Left ventricle myocardium inferior (tissue), 1 donor: ENCODE results near the gene DRC7. TPM values are rescaled to one million over a fixed set of nuclear protein-coding genes. Genes with fewer than 3 reads are reported as not detected.
"Not testable (repeated sequence)": the region's sequence is repeated elsewhere in the genome, so short reads cannot be mapped to it uniquely, and the experiment has no call there.

Experiments used
- DNase-seq: peaks from one replicate; pipeline ENCODE4 v3.0.0-alpha.2; 2020
- H3K27ac ChIP-seq: fragments of 200-600 bp; replicated peaks from 2 replicates; pipeline ENCODE4 v1.8.0; 2021
- H3K27me3 ChIP-seq: fragments of 200-600 bp; 2 replicates; pipeline ENCODE4 v1.8.0; 2021; ENCODE audit warnings: low read depth
- H3K36me3 ChIP-seq: fragments of 200-600 bp; 2 replicates; pipeline ENCODE4 v1.8.0; 2021
- H3K4me1 ChIP-seq: fragments of 200-600 bp; 2 replicates; pipeline ENCODE4 v1.8.0; 2021
- H3K4me3 ChIP-seq: fragments of 200-600 bp; 2 replicates; pipeline ENCODE4 v1.8.0; 2021; ENCODE audit warnings: mild to moderate bottlenecking, moderate library complexity
- H3K9me3 ChIP-seq: fragments of 200-600 bp; replicated peaks from 2 replicates; pipeline ENCODE4 v1.8.0; 2021
- CTCF ChIP-seq: fragments of 200-600 bp; IDR thresholded peaks from 2 replicates; pipeline ENCODE4 v1.8.0; 2021; ENCODE audit warnings: antibody characterized with exemption, mild to moderate bottlenecking, borderline replicate concordance
- intact Hi-C: fragments of 100-400 bp; cut with micrococcal nuclease; formaldehyde crosslinking; loops from one replicate; pipeline ENCODE4 v1.11.0; 2022
- microRNA-seq: library from miRNA; unstranded; fragments of <30 nt; microRNA quantifications from one replicate; pipeline ENCODE4 v1.2.0, GENCODE V29; 2020
- total RNA-seq: library from RNA; stranded (reverse); fragmentation: NEBNext Ultra II Directional; extraction: Animal tissue kit (Norgen Biotek cat#: 25700); gene quantifications from one replicate; pipeline ENCODE4 v1.2.1, GENCODE V29; 2021
- donor health status: DM: no; HTN: yes; CAD: no; lungs with severe emphysema.

Gene DRC7
- total RNA-seq, 1 donor from 2014 or later: not detected

- intact Hi-C loops: no loop called here
- Histone ChIP-seq H3K4me3 (no peak overlapping the region), H3K36me3 (peaks cover 63% of the 10 kb centered on the region), H3K4me1 (peaks cover 9% of the 10 kb centered on the region), H3K27ac (no peak overlapping the region), H3K27me3 (no peaks in the 10 kb centered on the region), H3K9me3 (no peaks in the 10 kb centered on the region)
- no peak for DNase-seq
- no peak for TF ChIP-seq CTCF
These were observed 80.2 kb downstream of the DRC7 start for GRCh38 chr16:57774705-57775285.

- Histone ChIP-seq H3K4me1 (peaks cover 9% of the 10 kb centered on the region), H3K4me3 (no peak overlapping the region), H3K36me3 (peaks cover 54% of the 10 kb centered on the region), H3K27me3 (no peaks in the 10 kb centered on the region), H3K27ac (no peak overlapping the region), H3K9me3 (no peaks in the 10 kb centered on the region)
- no peak for TF ChIP-seq CTCF
- DNase-seq: no peak
- intact Hi-C loops: no loop called here
These were observed 81.3 kb downstream of the DRC7 start for GRCh38 chr16:57775661-57776469.

- H3K4me3 ChIP-seq: no peak overlapping the region
- no peak for DNase-seq
- H3K4me1 ChIP-seq: peaks cover 8% of the 10 kb centered on the region
- peaks cover 53% of the 10 kb centered on the region for H3K36me3 ChIP-seq
- intact Hi-C loops: no loop called here
- no peak for TF ChIP-seq CTCF
- H3K9me3 ChIP-seq: no peaks in the 10 kb centered on the region
- no peaks in the 10 kb centered on the region for H3K27me3 ChIP-seq
- no peak overlapping the region for H3K27ac ChIP-seq
These were observed 84.1 kb downstream of the DRC7 start for GRCh38 chr16:57778658-57779057.

- H3K9me3 ChIP-seq, H3K27me3 ChIP-seq, H3K4me3 ChIP-seq, DNase-seq, intact Hi-C loops, H3K4me1 ChIP-seq, H3K27ac ChIP-seq: not testable (repeated sequence)
- peaks cover 65% of the 10 kb centered on the region for H3K36me3 ChIP-seq
These were observed 85.2 kb downstream of the DRC7 start for GRCh38 chr16:57779836-57780235.

- Histone ChIP-seq H3K4me3 (no peak overlapping the region), H3K9me3 (no peaks in the 10 kb centered on the region), H3K27ac (no peak overlapping the region), H3K27me3 (no peaks in the 10 kb centered on the region), H3K4me1 (peaks cover 7% of the 10 kb centered on the region), H3K36me3 (peaks cover 57% of the 10 kb centered on the region)
- TF ChIP-seq CTCF: no peak
- no peak for DNase-seq
- intact Hi-C loops: no loop called here
These were observed 86.7 kb downstream of the DRC7 start for GRCh38 chr16:57781349-57781740.

Small RNAs within 50 kb of the gene (microRNA-seq; reads per million reads assigned to microRNA genes)
- not detected for gene MIR6772

Other genes starting within 250 kb of the DRC7 start
- 43.2 TPM for gene CIAPIN1, start 247.4 kb upstream of the DRC7 start, total RNA-seq
- gene COQ9, start 247.3 kb upstream of the DRC7 start, total RNA-seq: 234 TPM
- gene POLR2C, start 232.1 kb upstream of the DRC7 start, total RNA-seq: 47.6 TPM
- 10.0 TPM for gene DOK4, start 208.3 kb upstream of the DRC7 start, total RNA-seq
- gene CCDC102A, start 158.2 kb upstream of the DRC7 start, total RNA-seq: 11.3 TPM
- gene ADGRG5, start 152.2 kb upstream of the DRC7 start, total RNA-seq: not detected
- 21.3 TPM for gene ADGRG1, start 66.2 kb upstream of the DRC7 start, total RNA-seq
- gene ADGRG3, start 26.5 kb upstream of the DRC7 start, total RNA-seq: 0.36 TPM
- gene KATNB1, start 41.0 kb downstream of the DRC7 start, total RNA-seq: 11.2 TPM
- 63.5 TPM for gene KIFC3, start 107.7 kb downstream of the DRC7 start, total RNA-seq